A673 (cell line): ENCODE data around the gene SLC26A1.

Experiments used
- CTCF ChIP-seq: fragments of 300-800, 200-600 bp; sonication (generic); conservative IDR thresholded peaks from 2 replicates; pipeline ENCODE4 v1.5.1; 2017; ENCODE audit warnings: low read depth, mild to moderate bottlenecking, antibody characterized with exemption, low read length, moderate library complexity, mixed read lengths
- EZH2 ChIP-seq: fragments of 200-600 bp; sonication (generic); IDR thresholded peaks from 2 replicates; pipeline ENCODE4 v1.6.1; 2017; ENCODE audit warnings: borderline replicate concordance, low read depth, mild to moderate bottlenecking, mixed read lengths, antibody characterized with exemption, low read length; ENCODE audit not compliant: poor library complexity, severe bottlenecking

GRCh38 chr4:958314-958665, 34.9 kb downstream of the SLC26A1 start:
- TF ChIP-seq CTCF (no peak), EZH2 (no peak)
